NCI-H2107 treated with DMSO at 0.1 percent for 48 hours (cell line): ENCODE results near the gene ZNF580.

Source experiments
- DNase-seq: peaks from one replicate; lab custom pipeline; 2025; ENCODE audit not compliant: unreplicated experiment; lab: John Stamatoyannopoulos, UW

The ZNF580 gene

GRCh38 chr19:55640577-55641425, at the start of gene ZNF580:
TSS of gene ZNF580 (plus strand) at chr19:55641002. CDS start at chr19:55642509, 1,507 bp downstream.
- DNase-seq, result peak; percentile 10

GRCh38 chr19:55591555-55591954, 49.2 kb upstream of the ZNF580 start:
- no peak for DNase-seq

- no peak for DNase-seq
Observed at GRCh38 chr19:55592391-55593090, 48.3 kb upstream of the ZNF580 start.

- DNase-seq, result no peak
Observed at GRCh38 chr19:55593096-55593772, 47.6 kb upstream of the ZNF580 start.

GRCh38 chr19:55594996-55595545, 45.7 kb upstream of the ZNF580 start:
- no peak for DNase-seq

GRCh38 chr19:55596304-55596703, 44.5 kb upstream of the ZNF580 start:
- no peak for DNase-seq

GRCh38 chr19:55597501-55597921, 43.3 kb upstream of the ZNF580 start:
- no peak for DNase-seq

- DNase-seq, result no peak
Observed at GRCh38 chr19:55598034-55598433, 42.8 kb upstream of the ZNF580 start.

GRCh38 chr19:55598719-55599467, 41.9 kb upstream of the ZNF580 start:
- peak; percentile 68 for DNase-seq

- peak; percentile 92 for DNase-seq
Observed at GRCh38 chr19:55599468-55599841, 41.3 kb upstream of the ZNF580 start, which contains the start of gene FIZ1. TSS of gene FIZ1 (minus strand) at chr19:55599517. CDS start at chr19:55597865, 1,652 bp downstream.

GRCh38 chr19:55599842-55600661, 40.8 kb upstream of the ZNF580 start, which contains the start of gene ZNF524:
TSS of gene ZNF524 (plus strand) at chr19:55600288. CDS start at chr19:55602113, 1,825 bp downstream.
- DNase-seq, result peak; percentile 91

- no peak for DNase-seq
Observed at GRCh38 chr19:55600662-55601028, 40.2 kb upstream of the ZNF580 start.

GRCh38 chr19:55601084-55601483, 39.7 kb upstream of the ZNF580 start:
- no peak for DNase-seq

GRCh38 chr19:55602104-55603001, 38.4 kb upstream of the ZNF580 start:
- DNase-seq, result no peak

GRCh38 chr19:55603115-55603514, 37.7 kb upstream of the ZNF580 start:
- DNase-seq, result no peak

GRCh38 chr19:55603581-55604292, 37.1 kb upstream of the ZNF580 start:
- DNase-seq, result no peak

GRCh38 chr19:55605207-55605636, 35.6 kb upstream of the ZNF580 start:
- DNase-seq, result peak; percentile 93
